OCI-LY1 (cell line): ENCODE data around the gene B3GNT3.

Experiments
- H2AFZ ChIP-seq: fragments of 200-600 bp; sonication (generic), shearing (Covaris generic); 2 replicates; pipeline ENCODE4 v1.6.0; 2014; ENCODE audit warnings: antibody characterized with exemption, mild to moderate bottlenecking, low read length
- H3F3A ChIP-seq: fragments of 200-600 bp; sonication (generic), shearing (Covaris generic); 2 replicates; pipeline ENCODE4 v1.6.0; 2014; ENCODE audit warnings: mild to moderate bottlenecking, antibody characterized with exemption, low read length, moderate library complexity; ENCODE audit not compliant: insufficient read depth
- H3K27ac ChIP-seq: fragments of 200-600 bp; sonication (generic); 2 replicates; pipeline ENCODE4 v1.5.1; 2014; ENCODE audit warnings: low read length, mixed run types, mild to moderate bottlenecking, low read depth; ENCODE audit not compliant: poor library complexity, severe bottlenecking
- H3K27me3 ChIP-seq: fragments of 200-600 bp; sonication (generic); 2 replicates; pipeline ENCODE4 v1.6.0; 2014; ENCODE audit warnings: antibody characterized with exemption, mild to moderate bottlenecking, low read length, moderate library complexity; ENCODE audit not compliant: insufficient read depth
- H3K36me3 ChIP-seq: fragments of 200-600 bp; sonication (generic); 2 replicates; pipeline ENCODE4 v1.6.1; 2014; ENCODE audit warnings: mild to moderate bottlenecking, antibody characterized with exemption, low read length, moderate library complexity, mixed read lengths; ENCODE audit not compliant: insufficient read depth
- H3K4me1 ChIP-seq: fragments of 200-600 bp; sonication (generic); 2 replicates; pipeline ENCODE4 v1.5.1; 2014; ENCODE audit warnings: mild to moderate bottlenecking, low read length, moderate library complexity; ENCODE audit not compliant: insufficient read depth, severe bottlenecking
- H3K4me2 ChIP-seq: fragments of 200-600 bp; sonication (generic), shearing (Covaris generic); 2 replicates; pipeline ENCODE4 v1.6.1; 2014; ENCODE audit warnings: low read length
- H3K4me3 ChIP-seq: fragments of 200-600 bp; sonication (generic); 2 replicates; pipeline ENCODE4 v1.5.1; 2014; ENCODE audit warnings: low read length, low read depth, mild to moderate bottlenecking, mixed read lengths; ENCODE audit not compliant: poor library complexity, severe bottlenecking
- H3K79me2 ChIP-seq: fragments of 200-600 bp; shearing (Covaris generic); 2 replicates; pipeline ENCODE4 v1.6.1; 2016; ENCODE audit warnings: mixed run types, low read length, mixed read lengths; ENCODE audit not compliant: insufficient read depth
- H3K9ac ChIP-seq: fragments of 200-600 bp; sonication (generic), shearing (Covaris generic); 2 replicates; pipeline ENCODE4 v1.6.1; 2014; ENCODE audit warnings: mild to moderate bottlenecking, low read length, mixed read lengths
- H3K9me2 ChIP-seq: fragments of 200-600 bp; sonication (generic), shearing (Covaris generic); 2 replicates; pipeline ENCODE4 v1.6.1; 2014; ENCODE audit warnings: low read depth, mild to moderate bottlenecking, low read length, mixed read lengths
- H3K9me3 ChIP-seq: fragments of 200-600 bp; shearing (Covaris generic); 2 replicates; pipeline ENCODE4 v1.6.1; 2014; ENCODE audit warnings: low read length, mixed read lengths
- H4K20me1 ChIP-seq: fragments of 200-600 bp; sonication (generic), shearing (Covaris generic); 2 replicates; pipeline ENCODE4 v1.6.0; 2016; ENCODE audit warnings: mild to moderate bottlenecking, low read length; ENCODE audit not compliant: insufficient read depth
- EZH2 ChIP-seq: fragments of 200-600 bp; sonication (generic), shearing (Covaris generic); IDR thresholded peaks from 2 replicates; pipeline ENCODE4 v1.8.0; 2017; ENCODE audit warnings: borderline replicate concordance, mixed run types, mild to moderate bottlenecking, antibody characterized with exemption, low read length, moderate library complexity, mixed read lengths
- TF ChIP-seq, protein P1 (sequence below): fragments of 200-600 bp; sonication (generic), shearing (Covaris generic); IDR thresholded peaks from 2 replicates; pipeline ENCODE4 v1.5.1; 2017; ENCODE audit warnings: mild to moderate bottlenecking, antibody characterized with exemption, low read length, moderate library complexity, mixed read lengths

Gene B3GNT3

DNA sequence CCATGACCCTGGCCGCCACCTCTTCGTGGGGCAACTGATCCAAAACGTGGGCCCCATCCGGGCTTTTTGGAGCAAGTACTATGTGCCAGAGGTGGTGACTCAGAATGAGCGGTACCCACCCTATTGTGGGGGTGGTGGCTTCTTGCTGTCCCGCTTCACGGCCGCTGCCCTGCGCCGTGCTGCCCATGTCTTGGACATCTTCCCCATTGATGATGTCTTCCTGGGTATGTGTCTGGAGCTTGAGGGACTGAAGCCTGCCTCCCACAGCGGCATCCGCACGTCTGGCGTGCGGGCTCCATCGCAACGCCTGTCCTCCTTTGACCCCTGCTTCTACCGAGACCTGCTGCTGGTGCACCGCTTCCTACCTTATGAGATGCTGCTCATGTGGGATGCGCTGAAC lies 16.7 kb downstream of the B3GNT3 start:
- Histone ChIP-seq H3K4me1 (no peaks in the 10 kb centered on the region), H4K20me1 (no peaks in the 10 kb centered on the region), H3K9me2 (no peaks in the 10 kb centered on the region), H2AFZ (no peak overlapping the region), H3K9ac (no peak overlapping the region), H3F3A (no peaks in the 10 kb centered on the region), H3K27me3 (peaks cover 6% of the 10 kb centered on the region; the same call in 1 of the 2 replicates), H3K79me2 (no peaks in the 10 kb centered on the region), H3K9me3 (no peaks in the 10 kb centered on the region), H3K27ac (no peak overlapping the region), H3K4me3 (no peak overlapping the region), H3K4me2 (no peak overlapping the region), H3K36me3 (no peaks in the 10 kb centered on the region)
- no peak for TF ChIP-seq EZH2
- TF ChIP-seq, protein P1, sequence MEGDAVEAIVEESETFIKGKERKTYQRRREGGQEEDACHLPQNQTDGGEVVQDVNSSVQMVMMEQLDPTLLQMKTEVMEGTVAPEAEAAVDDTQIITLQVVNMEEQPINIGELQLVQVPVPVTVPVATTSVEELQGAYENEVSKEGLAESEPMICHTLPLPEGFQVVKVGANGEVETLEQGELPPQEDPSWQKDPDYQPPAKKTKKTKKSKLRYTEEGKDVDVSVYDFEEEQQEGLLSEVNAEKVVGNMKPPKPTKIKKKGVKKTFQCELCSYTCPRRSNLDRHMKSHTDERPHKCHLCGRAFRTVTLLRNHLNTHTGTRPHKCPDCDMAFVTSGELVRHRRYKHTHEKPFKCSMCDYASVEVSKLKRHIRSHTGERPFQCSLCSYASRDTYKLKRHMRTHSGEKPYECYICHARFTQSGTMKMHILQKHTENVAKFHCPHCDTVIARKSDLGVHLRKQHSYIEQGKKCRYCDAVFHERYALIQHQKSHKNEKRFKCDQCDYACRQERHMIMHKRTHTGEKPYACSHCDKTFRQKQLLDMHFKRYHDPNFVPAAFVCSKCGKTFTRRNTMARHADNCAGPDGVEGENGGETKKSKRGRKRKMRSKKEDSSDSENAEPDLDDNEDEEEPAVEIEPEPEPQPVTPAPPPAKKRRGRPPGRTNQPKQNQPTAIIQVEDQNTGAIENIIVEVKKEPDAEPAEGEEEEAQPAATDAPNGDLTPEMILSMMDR, result no peak

DNA sequence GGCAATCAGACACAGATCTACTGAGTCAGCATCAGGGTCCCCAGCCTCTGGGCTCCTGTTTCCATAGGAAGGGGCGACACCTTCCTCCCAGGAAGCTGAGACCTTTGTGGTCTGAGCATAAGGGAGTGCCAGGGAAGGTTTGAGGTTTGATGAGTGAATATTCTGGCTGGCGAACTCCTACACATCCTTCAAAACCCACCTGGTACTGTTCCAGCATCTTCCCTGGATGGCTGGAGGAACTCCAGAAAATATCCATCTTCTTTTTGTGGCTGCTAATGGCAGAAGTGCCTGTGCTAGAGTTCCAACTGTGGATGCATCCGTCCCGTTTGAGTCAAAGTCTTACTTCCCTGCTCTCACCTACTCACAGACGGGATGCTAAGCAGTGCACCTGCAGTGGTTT lies 17.2 kb downstream of the B3GNT3 start:
- Histone ChIP-seq H4K20me1 (no peaks in the 10 kb centered on the region), H3K9me2 (no peaks in the 10 kb centered on the region), H2AFZ (no peak overlapping the region), H3K27me3 (peaks cover 8% of the 10 kb centered on the region; the same call in 1 of the 2 replicates), H3K36me3 (no peaks in the 10 kb centered on the region), H3K4me2 (no peak overlapping the region), H3K4me1 (no peaks in the 10 kb centered on the region), H3K9ac (no peak overlapping the region), H3K4me3 (no peak overlapping the region), H3K27ac (no peak overlapping the region), H3K9me3 (no peaks in the 10 kb centered on the region), H3F3A (no peaks in the 10 kb centered on the region), H3K79me2 (no peaks in the 10 kb centered on the region)
- TF ChIP-seq, protein P1, result no peak
- no peak for TF ChIP-seq EZH2

DNA sequence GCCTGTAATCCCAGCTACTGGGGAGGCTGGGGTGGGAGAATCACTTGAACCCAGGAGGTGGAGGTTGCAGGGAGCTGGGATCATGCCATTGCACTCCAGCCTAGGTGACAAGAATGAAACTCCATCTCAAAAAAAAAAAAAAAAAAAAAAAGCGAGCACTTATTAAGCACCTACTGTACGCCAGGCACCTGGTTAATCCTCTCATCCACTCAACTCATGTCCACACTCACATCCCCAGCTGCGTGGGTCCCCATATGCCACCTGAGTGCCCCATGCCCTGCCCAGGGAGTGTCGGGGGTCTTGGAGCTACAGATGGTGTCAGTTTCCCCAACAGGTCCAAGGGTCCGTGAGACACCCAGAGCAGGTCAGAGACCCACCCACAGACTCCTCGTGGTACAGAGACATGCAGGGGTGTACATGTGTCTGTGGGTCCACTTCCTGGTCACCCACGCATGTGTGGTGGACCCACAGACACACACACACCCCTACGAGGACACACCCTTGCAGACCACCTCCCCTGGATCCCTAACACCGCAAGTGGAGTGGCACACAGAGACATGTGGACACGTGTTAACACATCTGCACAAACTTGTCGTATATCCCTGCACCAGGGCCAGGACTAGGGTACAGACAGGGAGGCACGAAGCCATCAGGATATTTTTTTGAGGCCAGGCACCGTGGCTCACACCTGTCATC lies 22.9 kb downstream of the B3GNT3 start:
- Histone ChIP-seq H3K4me3 (no peak overlapping the region), H3K27ac (no peak overlapping the region), H3K79me2 (no peaks in the 10 kb centered on the region), H3K4me1 (peaks cover 6% of the 10 kb centered on the region), H3K27me3 (peaks cover 8% of the 10 kb centered on the region; the same call in 1 of the 2 replicates), H3F3A (no peaks in the 10 kb centered on the region), H3K9ac (no peak overlapping the region), H3K36me3 (no peaks in the 10 kb centered on the region), H3K9me2 (no peaks in the 10 kb centered on the region), H4K20me1 (no peaks in the 10 kb centered on the region), H2AFZ (no peak overlapping the region), H3K4me2 (no peak overlapping the region), H3K9me3 (no peaks in the 10 kb centered on the region)
- TF ChIP-seq, protein P1, result no peak
- no peak for TF ChIP-seq EZH2
